GM18870 (cell line): ENCODE results near the gene CTR9.

ENCODE experiments used
- ATAC-seq: cut with Tn5 transposase; IDR thresholded peaks from one replicate; pipeline ENCODE4 v1.9.1; 2021; ENCODE audit warnings: moderate library complexity; ENCODE audit not compliant: unreplicated experiment

The CTR9 gene

DNA sequence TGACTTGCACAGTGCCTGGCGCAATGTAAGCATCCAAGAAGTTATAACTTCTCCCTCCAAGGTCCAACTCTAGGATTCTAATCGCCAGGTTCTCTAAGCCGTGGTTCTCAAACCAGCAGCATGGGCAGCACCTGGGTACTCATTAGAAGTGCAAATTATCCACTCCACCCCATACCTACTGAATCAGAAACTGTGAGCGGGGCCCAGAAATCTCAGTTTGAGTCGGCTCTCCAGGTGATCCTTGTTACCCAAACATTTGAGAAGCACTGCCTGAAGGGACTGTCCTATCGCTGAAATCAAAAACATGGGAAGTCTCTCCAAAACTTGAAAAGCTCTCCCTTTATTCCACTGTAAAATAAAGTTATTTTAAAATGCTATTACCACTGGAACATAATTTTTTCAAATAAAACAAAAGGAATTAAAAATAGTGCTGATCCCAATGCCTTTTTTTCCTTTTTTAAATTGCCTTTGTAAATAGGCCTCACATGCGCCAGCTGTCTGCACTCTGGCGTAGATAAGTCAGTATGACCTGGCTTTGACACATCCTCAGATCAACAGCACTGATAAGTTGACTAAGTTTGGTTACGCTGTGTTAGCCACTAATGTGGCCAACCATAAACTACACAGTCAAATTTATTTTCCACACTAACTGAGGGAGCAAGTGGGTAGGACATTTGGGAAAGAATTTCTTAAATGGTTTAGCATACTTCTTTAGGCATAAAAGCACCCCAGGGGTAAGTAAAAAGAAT lies 8.4 kb upstream of the CTR9 start:
- ATAC-seq: no peak

DNA sequence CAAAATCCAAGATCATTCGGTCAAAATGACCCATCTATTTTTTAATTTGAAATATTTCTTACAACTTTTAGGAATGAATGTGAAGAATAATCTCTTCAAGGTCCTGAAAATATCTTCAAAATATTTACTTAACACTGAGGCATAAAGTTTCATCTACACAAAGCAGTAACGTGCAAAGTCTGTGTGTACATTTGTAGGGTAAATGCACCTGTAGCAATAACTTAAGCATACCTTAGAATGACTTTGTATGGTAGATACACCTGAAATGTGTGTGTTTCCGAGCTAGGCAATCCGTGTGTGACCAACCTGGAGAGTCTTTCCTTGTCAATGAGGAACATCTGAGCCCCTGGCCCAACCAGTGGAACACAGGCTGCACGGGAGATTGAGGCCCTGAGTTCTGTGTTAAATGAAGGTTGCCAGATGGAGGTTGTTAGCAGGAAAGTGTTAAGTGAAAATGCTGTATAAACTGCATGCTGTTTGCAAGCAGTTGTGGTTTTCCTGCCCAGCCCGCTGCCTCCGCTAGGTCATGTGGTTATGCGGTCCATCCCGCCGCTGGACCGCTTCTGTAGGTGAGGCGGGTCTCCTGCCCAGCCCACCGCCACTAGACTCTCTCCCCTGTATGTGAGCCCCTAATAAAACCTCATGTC lies 7.6 kb upstream of the CTR9 start:
- ATAC-seq: no peak

DNA sequence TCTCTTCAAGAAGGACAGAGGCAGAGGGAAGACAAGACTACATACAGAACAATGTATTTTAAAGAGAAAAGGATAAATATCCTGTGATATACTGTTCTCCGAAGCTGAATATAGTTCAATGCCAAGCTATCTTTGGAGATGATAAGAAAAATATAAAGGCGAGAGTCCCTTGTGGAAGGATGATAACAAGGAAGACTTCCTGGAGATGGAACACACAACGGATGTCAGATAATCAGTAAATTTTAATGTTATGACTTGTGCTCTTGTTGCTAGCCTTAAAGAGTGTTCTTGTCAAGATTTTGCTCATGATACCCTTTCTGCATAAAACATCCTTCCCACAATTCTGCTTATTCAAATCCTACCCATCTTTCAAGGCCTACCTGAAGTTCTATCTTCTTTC lies 6.8 kb upstream of the CTR9 start:
- no peak for ATAC-seq

DNA sequence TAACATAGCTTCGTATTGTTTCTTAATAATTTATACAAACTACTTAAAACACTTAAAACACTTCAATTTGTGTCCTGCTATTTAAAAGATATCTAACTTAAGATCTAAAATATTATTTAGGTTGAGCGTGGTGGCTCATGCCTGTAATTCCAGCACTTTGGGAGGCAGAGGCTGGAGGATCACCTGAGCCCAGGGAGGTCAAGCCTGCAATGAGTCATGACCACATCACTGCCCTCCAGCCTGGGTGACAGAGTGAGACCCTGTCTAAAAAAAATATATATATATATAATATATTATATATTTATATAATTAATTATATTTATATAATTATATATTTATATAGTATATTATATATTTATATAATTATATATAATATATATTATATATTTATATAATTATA lies 4.2 kb upstream of the CTR9 start:
- no peak for ATAC-seq

DNA sequence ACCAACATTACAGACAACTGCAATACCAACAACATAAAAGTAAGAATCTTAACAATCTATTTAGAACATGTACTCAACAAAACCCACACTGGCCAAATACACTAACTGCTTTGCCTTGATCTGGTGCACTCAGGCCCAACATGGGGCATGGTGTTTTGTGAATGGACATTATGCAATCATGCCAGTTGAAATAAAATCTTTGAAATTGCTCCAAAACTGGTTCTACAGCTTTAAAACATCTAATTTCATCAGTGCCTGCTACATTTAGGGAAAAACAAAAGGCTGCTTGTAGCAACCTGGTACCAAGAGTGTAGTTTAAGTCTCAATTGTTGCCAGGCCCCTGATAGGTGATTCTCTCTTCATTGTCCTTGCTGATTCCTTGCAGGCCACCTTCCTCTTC lies 3.3 kb upstream of the CTR9 start:
- no peak for ATAC-seq

DNA sequence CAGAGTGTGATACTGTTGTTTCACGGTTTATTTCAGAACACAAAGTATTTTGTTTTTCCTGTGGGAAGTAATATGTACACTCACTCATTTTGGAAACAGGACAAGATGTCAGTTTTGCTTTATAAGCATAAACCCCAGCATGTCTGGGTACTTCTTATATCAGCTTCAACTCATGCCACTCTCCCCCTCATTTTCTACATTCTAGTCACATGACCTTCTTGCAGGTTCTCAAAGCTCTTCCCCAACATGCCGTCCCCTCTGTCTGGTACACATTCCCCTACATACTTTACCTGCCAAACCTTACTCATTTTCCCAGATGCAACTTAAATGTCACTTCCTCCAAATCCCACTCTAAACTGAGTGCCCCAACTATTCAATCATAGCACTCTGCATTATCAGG lies 1.6 kb upstream of the CTR9 start:
- ATAC-seq: no peak

DNA sequence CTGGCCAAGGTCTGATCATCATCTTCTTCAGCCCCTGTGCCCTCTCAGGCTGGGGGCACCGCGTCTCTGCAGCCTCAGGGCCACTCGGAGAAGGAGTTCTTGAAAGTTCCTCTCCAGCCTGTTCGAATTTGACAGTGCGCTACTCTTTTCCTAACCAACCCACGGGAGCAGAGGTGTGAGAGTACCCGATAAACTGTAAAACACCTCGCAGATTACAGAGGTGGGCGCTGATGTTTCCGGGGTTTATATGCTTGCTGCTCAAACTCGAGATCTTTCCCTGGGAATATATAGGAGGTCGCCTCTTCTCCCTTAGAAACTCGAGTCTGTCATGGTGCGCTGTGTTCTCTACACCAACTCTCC lies 515 bp downstream of the CTR9 start:
- ATAC-seq: no peak

DNA sequence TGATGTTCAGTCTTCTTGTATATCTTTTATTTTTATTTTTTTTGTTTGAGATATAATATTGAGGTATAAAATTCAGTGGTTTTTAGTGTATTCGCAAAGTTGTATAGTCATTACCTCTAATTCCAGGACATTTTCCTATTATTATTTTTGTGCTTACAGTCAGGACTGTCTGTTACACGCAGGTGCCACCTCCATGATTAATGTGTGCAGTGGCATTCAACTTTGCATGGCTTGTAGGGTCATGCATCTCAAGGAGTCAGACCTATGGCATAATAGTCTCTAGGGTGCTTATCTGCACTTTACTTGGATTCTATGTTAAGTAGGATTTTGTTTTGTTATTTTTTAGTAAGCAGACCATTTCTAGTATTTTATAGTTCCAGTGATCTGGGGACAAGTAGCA lies 1.0 kb downstream of the CTR9 start:
- no peak for ATAC-seq

DNA sequence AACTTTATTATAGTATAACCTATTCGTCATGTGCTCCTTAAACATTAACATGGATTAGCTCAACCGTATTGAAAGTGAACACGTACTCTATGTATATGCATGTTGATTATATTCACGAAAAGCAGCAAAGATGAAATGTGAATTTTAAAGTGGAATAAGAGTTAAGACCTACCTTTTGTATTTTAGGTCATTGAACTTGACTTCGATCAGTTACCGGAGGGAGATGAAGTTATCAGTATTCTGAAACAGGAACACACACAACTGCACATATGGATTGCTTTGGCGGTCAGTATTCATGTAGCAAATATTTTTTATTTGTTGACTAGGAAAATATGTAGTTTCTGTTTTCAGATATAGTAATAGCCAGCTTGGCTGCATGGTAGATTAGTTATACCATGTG lies 1.4 kb downstream of the CTR9 start:
- ATAC-seq: no peak

DNA sequence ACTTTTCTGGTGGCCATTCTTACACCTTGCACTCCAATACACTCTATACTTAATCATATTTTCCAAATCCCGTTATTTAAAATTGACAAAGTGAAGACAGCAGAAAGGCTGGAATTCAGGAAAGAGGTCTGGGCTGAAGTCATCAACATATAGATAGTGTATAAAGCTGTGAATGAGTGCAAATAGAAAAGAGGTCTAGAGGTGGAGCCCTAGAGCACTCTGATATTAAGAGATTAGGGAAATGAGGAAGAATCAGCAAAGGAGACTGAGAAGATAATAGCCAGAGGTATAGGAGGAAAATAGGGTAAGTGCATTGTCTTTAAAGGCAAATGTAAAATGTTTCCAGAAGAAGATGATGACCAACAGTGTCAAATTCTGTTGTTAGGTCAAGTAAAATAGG lies 7.9 kb downstream of the CTR9 start:
- no peak for ATAC-seq

DNA sequence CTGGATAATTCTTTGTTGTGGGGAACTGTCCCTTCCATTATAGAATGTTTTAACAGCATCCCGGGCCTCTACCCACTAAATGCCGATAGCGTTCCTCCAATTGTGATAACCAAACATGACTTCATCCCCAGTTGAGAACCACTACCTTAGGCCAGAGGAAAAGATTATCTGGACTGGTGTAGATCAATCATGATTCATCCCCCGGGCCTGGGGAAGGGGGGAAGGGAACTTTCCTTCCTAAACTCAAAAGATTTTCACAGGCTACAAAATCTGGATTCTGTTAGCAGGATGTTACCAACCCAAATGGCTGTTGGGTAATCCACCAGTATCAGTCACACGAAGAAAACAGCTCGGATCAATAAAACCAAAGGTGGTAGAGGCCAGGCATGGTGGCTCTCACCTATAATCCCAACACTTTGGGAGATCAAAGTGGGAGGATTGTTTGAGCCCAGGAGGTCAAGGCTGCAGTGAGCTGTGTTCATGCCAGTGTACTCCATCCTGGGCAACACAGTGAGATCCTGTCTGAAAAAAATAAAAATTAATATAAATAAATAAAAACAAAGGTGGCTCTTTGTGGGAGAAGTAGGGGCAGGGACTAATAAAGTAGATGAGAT lies 10.1 kb downstream of the CTR9 start:
- ATAC-seq: no peak

DNA sequence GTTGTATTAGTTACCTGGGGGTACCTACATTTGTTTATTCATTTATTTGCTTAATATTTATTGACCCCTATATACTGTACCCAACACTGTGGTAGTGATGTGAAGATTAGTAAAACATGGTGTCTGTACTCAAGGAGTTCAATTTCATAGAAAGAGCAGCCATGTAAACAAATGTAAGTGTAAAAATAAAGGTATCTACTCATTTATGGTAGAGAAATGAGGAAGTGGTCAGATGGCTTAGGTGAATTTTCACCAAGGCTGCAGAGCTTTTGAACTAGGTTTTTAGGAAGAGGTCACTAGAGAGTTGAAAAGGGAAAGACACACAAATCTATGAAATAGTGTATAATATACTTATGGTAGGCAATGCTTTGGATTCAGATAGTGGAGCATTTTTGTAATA lies 11.1 kb downstream of the CTR9 start:
- ATAC-seq: peak; percentile 83

DNA sequence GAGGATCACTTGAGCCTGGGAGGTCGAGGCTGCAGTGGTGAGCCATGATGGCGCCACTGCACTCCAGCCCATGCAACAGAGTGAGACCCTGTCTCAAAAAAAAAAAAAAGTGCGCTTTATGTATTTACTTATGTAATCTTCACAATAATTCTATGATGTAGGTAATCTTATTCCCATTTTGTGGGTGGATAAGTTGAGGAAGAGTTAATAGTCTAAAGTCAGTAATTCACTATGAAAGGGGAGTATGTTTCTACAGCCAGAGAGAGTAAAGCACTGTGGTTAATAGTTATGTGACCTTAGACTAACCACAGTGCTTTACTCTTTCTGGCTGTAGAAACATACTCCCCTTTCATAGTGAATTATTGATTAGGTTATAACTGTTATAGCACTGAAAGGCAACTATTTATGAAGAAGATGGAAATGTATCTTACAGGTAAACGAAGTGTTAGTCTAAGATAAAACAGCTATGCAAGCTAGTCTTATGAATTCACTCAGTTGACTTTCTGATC lies 11.9 kb downstream of the CTR9 start:
- ATAC-seq: no peak

DNA sequence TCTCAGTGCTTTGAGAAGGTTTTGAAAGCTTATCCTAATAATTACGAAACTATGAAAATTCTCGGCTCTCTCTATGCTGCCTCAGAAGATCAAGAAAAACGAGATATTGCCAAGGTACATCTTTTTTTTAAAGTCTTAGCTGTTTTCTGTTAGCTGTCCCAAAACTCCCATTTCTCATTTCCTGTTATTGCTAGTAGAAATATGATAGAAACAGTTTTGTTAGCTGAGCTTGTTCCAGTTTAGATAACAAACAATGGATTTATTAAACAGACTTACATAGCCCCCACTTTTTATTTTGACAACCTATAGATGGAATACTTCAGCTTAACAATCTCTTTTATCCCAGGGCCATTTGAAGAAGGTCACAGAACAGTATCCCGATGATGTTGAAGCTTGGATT lies 12.7 kb downstream of the CTR9 start:
- ATAC-seq: no peak

DNA sequence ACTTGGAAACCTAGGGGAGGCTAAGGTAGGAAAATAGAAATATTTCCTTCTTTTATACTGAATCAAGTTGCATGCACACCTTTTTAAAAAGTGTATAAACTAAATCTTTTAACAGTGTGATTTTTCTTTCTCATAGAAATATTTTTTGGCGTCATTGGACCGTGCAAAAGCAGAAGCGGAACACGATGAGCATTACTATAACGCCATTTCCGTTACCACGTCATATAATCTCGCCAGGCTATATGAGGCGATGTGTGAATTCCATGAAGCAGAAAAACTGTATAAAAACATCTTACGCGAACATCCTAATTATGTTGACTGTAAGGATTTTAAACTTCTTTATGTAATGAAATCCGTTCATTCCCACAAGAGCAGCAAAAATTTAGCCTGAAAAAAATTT lies 13.4 kb downstream of the CTR9 start:
- no peak for ATAC-seq

DNA sequence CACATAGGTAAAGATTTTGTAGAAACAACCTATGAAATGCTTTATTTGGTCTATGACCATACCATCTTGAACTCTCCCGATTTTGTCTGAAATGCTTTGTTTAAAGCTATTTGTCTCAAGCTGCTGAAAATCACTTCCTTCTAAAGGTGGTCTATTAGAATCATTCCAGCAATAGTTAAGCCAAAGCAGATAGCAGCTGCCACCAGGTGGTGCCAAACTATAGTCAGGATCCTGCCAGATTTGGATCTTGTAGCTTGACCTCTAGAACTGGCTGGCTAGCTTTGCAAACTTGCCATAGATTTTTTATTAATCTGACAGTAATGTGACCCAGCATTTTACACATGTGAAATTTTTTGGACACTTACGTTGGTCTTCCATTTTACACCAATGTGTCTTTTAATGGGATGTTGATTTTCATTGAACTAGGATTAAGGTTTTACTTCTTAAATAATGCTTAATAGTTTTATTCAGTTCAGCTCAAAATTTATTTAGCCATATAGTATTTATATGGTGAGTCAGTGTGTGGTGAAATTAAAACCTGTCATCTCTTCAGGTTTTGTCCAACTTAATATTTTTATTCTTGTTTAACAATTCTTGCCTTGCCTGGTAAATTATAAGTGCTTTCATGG lies 19.7 kb downstream of the CTR9 start:
- no peak for ATAC-seq

DNA sequence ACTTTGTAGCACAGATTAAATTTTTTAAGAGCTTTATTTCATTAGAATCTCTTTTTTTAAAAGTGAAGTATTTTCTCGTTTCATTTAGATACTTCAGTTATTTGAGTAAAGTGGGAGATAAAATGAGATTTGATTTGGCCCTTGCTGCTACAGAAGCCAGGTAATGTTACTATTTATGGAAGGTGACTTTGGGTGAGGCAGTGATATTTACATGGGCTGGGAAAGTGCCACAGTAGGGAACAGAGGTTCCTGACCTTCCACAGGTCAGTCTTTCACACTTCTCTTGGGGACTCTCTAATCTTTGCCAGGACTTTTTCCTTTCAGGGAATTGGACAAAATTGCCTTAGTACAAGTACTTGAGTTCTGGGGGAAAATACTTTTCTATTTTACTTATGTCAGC lies 20.4 kb downstream of the CTR9 start:
- ATAC-seq: no peak

DNA sequence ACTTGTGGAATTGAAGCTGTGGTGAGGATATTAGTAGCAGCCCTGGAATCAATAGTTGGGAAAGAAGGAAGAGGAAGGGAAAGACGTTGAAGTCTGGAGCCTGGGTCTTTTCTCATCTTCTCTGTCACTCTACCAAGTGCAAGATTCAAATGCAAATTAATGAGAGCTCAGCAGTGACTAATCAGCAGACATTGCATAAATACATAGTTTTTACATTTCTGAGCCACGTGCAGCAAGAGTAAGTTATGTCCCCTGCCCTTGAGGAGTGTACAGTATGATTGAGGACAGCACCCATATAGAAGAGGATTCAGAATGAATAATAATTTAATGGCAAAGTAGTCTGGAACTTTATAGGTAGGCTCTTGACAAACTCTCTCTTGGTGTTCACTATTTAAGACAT lies 23.8 kb downstream of the CTR9 start:
- ATAC-seq: no peak

DNA sequence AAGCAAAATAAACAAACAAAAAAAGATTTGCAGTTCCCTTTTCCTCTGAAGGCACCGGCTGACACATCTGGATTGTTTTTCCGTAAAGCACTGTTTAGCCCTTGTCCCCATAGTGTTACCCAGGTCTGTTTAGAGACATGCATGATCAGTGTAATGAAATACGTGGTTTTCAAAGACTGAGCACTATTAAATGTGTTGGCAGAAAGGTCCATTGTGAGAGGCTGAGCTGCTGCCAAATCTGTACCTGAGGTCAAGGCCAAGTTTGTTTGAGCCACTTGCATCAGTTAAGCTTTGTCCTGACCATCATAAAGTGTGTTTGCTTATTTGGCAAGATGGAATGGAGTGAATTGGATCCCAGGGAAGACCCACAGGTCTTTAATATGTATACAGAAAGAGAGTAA lies 26.3 kb downstream of the CTR9 start:
- ATAC-seq: no peak

DNA sequence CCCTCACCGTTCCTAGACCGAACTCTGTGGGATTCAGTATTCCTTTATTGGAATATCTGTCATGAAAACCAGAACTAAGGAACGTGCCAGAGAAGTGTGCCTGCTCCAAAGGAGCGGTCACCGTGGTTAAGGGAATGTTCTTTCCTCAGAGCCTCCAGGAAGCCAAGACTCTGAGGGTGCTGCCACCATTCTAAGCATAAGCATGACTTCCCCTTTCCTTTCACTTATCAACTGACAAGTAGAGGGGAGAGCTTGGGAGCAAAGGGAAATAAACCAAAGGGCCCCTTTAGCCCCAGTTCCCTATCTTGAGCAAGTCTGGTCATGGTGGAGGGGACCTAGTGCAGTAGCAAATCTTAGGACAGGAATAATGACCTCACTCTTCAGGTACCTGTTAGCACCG lies 26.8 kb downstream of the CTR9 start:
- ATAC-seq: no peak

DNA sequence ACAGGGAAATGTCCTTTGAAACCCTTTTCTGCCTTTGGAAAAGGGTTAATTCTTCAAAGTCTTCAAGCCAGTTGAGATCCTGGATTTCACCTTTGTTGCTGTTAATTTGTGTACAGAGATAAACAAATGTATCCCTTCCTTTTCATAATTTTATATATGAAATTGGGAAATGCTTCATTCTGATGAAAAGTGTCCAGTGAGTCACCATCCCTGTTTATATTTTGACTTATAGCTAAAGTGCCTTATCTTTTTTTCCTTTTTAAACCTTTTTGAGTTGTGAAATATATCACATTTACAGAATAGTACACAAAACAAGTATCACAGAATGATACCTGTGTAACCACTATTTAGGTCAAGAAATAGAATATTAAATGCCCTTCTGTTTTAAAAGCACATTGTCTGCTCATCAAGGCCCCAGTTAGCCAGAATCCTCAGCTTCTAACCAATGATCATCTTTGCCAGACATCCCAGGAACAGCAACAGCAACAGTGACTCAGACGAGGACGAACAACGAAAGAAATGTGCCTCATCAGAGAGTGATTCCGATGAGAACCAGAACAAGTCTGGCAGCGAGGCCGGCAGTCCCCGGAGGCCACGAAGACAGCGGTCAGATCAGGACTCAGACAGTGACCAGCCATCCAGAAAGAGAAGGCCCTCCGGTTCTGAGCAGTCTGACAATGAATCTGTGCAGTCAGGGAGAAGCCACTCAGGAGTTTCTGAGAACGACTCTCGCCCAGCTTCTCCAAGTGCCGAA lies 27.3 kb downstream of the CTR9 start:
- no peak for ATAC-seq
